Measurements from ENCODE around the gene ILKAP. TPM values are rescaled to one million over a fixed set of nuclear protein-coding genes. Genes with fewer than 3 reads are reported as not detected.

ILKAP gene
- total RNA-seq, 1 donor from 2014 or later = 62.6 TPM

DNA sequence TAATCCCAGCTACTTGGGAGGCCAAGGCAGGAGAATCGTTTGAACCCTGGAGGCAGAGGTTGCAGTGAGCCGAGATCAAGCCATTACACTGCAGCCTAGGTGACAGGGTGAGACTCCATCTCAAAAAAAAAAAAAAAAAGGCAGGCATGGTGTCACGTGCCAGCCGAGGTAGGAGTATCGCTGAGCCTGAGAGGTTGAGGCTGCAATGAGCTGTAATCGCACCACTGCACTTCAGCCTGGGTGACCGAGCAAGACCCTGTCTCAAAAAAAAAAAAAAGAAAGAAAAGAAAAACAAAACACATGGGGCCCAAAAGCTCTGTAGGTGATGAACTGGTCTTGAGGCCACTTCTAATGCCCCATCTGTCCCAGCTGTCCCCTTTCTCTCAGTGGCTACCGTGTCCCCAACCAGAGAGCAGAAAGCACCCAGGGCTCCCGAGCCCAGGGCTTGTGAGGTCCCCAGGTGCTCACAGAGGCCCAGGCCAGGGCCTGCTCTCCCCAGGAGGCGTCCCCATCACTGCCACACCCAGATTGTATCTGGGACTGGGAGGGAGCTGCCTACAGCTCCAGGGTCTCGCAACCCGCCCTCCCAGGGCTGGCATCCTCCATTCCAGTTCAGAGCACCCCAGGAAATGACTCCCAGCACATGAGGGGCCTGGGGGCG is 56.5 kb downstream of the ILKAP start:
- no peak overlapping the region for H3K4me3 ChIP-seq
- H3K4me1 ChIP-seq = peaks cover 19% of the 10 kb centered on the region
- no peak overlapping the region for H3K27ac ChIP-seq
- intact Hi-C loops (cut with DNase I) = no loop called here
- H3K36me3 ChIP-seq = no peaks in the 10 kb centered on the region
- DNase-seq (ENCODE audit: extremely low spot score in 2 of 2) = no peak
- H3K27me3 ChIP-seq = no peaks in the 10 kb centered on the region
- H3K9me3 ChIP-seq = no peaks in the 10 kb centered on the region
- TF ChIP-seq POLR2A (IDR thresholded peaks at IDR 0.05) = no peak
- TF ChIP-seq POLR2AphosphoS5 (IDR thresholded peaks at IDR 0.05; ENCODE audit: insufficient read depth in 1 of 2, low read depth in 1 of 2) = no peak
- TF ChIP-seq, protein P1, sequence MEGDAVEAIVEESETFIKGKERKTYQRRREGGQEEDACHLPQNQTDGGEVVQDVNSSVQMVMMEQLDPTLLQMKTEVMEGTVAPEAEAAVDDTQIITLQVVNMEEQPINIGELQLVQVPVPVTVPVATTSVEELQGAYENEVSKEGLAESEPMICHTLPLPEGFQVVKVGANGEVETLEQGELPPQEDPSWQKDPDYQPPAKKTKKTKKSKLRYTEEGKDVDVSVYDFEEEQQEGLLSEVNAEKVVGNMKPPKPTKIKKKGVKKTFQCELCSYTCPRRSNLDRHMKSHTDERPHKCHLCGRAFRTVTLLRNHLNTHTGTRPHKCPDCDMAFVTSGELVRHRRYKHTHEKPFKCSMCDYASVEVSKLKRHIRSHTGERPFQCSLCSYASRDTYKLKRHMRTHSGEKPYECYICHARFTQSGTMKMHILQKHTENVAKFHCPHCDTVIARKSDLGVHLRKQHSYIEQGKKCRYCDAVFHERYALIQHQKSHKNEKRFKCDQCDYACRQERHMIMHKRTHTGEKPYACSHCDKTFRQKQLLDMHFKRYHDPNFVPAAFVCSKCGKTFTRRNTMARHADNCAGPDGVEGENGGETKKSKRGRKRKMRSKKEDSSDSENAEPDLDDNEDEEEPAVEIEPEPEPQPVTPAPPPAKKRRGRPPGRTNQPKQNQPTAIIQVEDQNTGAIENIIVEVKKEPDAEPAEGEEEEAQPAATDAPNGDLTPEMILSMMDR (IDR thresholded peaks at IDR 0.05) = no peak

DNA sequence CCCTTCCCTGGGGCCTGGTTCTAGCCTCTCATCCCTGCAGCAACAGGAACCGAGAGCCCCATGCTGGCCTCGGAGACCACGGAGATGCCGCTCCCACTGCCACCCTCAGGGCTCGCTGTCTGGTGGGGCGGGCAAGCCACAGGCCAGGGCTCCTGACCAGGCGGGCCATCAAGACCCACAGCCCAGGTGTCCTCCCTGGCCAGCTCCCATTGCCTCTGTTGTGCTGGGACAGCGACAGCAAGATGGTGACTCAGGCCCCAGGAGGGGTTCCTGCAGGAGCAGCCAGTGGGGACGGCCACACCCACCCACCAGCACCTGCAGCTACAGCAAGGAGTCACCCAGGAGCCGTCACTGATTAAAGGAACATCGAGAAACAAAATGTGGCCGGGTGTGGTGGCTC is 57.6 kb downstream of the ILKAP start:
- Histone ChIP-seq H3K4me1 (peaks cover 29% of the 10 kb centered on the region), H3K9me3 (no peaks in the 10 kb centered on the region), H3K27ac (no peak overlapping the region), H3K36me3 (no peaks in the 10 kb centered on the region), H3K27me3 (no peaks in the 10 kb centered on the region), H3K4me3 (no peak overlapping the region)
- TF ChIP-seq POLR2AphosphoS5 (IDR thresholded peaks at IDR 0.05; ENCODE audit: insufficient read depth in 1 of 2, low read depth in 1 of 2) (no peak), POLR2A (IDR thresholded peaks at IDR 0.05) (no peak)
- TF ChIP-seq, protein P1 (IDR thresholded peaks at IDR 0.05) = no peak
- no peak for DNase-seq (ENCODE audit: extremely low spot score in 2 of 2)
- intact Hi-C loops (cut with DNase I) = no loop called here

DNA sequence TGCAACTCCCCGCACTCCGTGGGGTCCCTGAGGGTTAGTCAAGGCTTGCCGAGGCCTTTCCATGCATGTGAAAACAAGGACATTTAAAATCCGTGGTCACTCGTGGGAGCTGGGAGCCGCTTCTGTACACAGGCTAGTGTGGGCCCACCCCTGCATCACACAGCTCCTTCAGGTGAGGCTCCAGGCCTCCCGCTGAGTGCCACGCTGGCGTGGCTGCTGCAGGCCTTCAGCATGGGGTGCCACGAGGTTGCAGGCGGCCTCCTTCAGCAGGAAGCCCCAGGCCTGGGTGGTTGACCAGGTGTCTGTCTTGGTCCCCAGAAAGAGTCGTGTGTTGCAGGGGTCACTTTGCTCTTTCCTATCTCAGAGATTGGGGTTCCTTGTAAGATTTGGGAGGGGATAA is 58.4 kb downstream of the ILKAP start:
- Histone ChIP-seq H3K9me3 (no peaks in the 10 kb centered on the region), H3K4me3 (no peak overlapping the region), H3K36me3 (no peaks in the 10 kb centered on the region), H3K27me3 (no peaks in the 10 kb centered on the region), H3K4me1 (peaks cover 29% of the 10 kb centered on the region), H3K27ac (no peak overlapping the region)
- intact Hi-C loops (cut with DNase I) = no loop called here
- no peak for DNase-seq (ENCODE audit: extremely low spot score in 2 of 2)
- TF ChIP-seq POLR2AphosphoS5 (IDR thresholded peaks at IDR 0.05; ENCODE audit: insufficient read depth in 1 of 2, low read depth in 1 of 2) = no peak

DNA sequence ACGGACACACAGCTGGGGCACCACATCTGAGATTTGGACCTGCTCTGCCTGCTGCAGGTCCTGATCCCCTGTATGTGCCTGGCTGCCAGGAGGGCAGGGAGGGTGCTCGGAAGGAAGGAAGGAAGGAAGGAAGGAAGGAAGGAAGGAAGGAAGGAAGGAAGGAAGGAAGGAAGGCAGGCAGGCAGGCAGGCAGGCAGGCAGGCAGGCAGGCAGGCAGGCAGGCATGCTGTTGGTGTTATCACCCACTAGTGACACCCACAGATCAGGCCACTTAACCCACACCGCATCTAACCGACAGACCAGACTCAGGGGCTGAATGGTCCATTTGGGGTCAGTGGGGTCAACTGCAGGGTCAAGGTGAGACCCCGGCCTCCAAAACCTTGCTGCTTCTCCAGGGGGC is 59.2 kb downstream of the ILKAP start:
- H3K9me3 ChIP-seq = no peaks in the 10 kb centered on the region
- no peak overlapping the region for H3K27ac ChIP-seq
- H3K27me3 ChIP-seq = no peaks in the 10 kb centered on the region
- TF ChIP-seq POLR2AphosphoS5 (IDR thresholded peaks at IDR 0.05; ENCODE audit: insufficient read depth in 1 of 2, low read depth in 1 of 2) = no peak
- TF ChIP-seq, protein P1 (IDR thresholded peaks at IDR 0.05) = no peak
- no peak for TF ChIP-seq POLR2A (IDR thresholded peaks at IDR 0.05)
- no peak overlapping the region for H3K4me3 ChIP-seq
- intact Hi-C loops (cut with DNase I) = no loop called here
- peaks cover 34% of the 10 kb centered on the region for H3K4me1 ChIP-seq
- DNase-seq (ENCODE audit: extremely low spot score in 2 of 2) = no peak
- no peaks in the 10 kb centered on the region for H3K36me3 ChIP-seq

DNA sequence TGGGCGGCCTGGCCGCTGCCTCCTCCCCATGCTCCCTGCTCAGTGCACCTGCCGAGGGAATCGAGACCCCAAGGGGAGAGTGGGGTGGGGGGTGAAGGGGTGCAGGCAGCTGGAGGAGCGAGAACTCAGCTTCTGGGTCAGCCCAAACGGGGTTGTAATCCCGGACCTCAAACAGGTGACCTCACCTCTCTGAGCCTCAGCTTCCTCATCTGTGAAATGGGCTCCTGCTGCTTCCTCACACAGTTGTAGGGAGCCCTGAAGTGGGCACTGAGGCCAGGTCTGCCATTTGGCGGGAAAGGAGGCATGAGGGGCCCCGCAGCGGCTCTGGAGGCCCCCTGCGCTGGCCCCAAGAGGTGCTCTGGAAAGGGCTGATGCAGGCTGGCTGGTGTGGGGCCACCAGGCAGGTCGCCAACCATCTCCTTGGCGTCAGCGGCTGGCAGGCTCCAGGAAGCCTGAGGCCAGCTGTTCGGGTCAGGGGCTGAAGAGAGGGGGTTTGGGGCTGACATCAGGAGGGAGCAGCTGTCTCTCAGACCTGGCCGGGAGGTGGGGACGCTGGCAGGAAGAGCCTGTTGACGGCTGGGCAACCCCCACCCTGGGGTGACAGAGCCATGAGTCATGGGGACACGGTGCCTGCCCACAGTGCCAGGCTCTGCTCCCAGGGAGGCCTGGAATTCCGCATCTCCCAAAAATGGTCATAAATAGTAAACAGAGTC is 60.1 kb downstream of the ILKAP start:
- Histone ChIP-seq H3K4me1 (peaks cover 35% of the 10 kb centered on the region), H3K27me3 (no peaks in the 10 kb centered on the region), H3K27ac (no peak overlapping the region), H3K4me3 (no peak overlapping the region), H3K36me3 (no peaks in the 10 kb centered on the region), H3K9me3 (no peaks in the 10 kb centered on the region)
- DNase-seq (ENCODE audit: extremely low spot score in 2 of 2) = no peak
- TF ChIP-seq POLR2AphosphoS5 (IDR thresholded peaks at IDR 0.05; ENCODE audit: insufficient read depth in 1 of 2, low read depth in 1 of 2) = peak in 1 of 2 donors; percentile 35
- TF ChIP-seq, protein P1 (IDR thresholded peaks at IDR 0.05) = no peak
- intact Hi-C loops (cut with DNase I) = no loop called here
